HUDEP-2 (cell line): ENCODE results near the gene PRICKLE2.

ENCODE experiments used
- DNase-seq, 76 experiments: peaks; one replicate each; lab custom pipeline; 2025; ENCODE audit not compliant: unreplicated experiment in 76 of 76; lab: John Stamatoyannopoulos, UW

The PRICKLE2 gene, protein sequence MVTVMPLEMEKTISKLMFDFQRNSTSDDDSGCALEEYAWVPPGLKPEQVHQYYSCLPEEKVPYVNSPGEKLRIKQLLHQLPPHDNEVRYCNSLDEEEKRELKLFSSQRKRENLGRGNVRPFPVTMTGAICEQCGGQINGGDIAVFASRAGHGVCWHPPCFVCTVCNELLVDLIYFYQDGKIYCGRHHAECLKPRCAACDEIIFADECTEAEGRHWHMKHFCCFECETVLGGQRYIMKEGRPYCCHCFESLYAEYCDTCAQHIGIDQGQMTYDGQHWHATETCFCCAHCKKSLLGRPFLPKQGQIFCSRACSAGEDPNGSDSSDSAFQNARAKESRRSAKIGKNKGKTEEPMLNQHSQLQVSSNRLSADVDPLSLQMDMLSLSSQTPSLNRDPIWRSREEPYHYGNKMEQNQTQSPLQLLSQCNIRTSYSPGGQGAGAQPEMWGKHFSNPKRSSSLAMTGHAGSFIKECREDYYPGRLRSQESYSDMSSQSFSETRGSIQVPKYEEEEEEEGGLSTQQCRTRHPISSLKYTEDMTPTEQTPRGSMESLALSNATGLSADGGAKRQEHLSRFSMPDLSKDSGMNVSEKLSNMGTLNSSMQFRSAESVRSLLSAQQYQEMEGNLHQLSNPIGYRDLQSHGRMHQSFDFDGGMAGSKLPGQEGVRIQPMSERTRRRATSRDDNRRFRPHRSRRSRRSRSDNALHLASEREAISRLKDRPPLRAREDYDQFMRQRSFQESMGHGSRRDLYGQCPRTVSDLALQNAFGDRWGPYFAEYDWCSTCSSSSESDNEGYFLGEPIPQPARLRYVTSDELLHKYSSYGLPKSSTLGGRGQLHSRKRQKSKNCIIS

GRCh38 chr3:64224826-64225610 lies at the start of gene PRICKLE2:
Gene PRICKLE2, minus strand, starts transcription at chr3:64225466. Its CDS starts 26,539 bp downstream, at chr3:64198927.
- no peak for DNase-seq

DNA sequence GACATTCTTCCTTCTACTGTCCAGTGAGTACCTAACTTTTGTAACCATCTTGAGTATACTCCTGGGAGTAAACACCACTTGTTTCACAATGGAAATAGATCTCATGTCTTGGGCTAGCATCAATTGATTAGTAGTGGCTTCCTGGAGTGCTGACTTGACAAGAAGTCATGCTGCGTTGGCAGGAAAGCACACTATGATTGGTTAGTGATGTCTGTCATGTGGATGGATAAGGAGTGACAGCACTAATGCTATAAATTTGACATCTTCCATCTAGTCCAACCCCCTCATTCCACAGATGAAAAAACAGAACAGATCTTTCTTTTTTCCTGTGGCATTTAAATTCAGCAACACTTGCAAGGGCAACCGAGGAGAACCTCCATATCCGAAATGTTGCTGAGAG lies 47.6 kb upstream of the PRICKLE2 start:
- DNase-seq, result no peak

DNA sequence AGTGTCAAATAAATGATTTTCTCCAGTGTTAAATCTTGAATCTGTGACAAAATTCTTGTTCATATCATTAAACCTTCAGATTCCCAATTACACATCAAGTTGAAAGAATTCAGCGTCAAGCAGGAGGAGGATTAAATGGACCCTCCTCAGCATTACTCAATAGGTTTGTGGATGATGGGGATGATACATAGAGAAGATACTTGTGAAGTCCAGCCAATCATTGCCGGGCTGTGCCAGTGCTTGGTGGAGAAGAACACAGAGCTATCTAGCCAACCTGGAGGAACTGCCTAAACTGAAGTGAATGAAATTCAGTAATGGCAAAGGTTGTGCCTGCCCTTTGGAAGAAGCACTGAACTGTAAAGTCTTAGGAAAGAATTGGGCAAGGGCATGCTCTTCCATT lies 47.0 kb upstream of the PRICKLE2 start:
- DNase-seq, result no peak

DNA sequence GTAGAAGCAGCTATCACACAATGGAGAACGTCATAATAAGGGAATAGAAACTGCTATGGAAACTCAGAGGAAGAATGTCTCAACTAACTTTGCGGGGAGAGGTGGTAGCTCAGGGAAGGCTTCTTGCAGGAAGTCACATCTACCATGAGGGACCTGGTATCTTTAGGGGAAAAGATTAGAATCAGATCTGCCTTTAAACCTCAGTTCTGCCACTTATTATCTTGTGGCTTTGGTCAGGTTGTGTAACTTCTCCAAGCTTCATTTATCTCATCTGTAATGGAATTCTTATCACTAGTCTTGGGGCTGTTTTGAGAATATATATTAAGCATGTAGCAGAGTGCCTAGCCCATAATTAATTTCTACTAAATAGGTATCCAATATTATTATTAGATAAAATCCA lies 46.4 kb upstream of the PRICKLE2 start:
- no peak for DNase-seq

GRCh38 chr3:64270866-64271260 lies 45.6 kb upstream of the PRICKLE2 start:
- no peak for DNase-seq

GRCh38 chr3:64270142-64270865 lies 45.0 kb upstream of the PRICKLE2 start:
- DNase-seq, result no peak

DNA sequence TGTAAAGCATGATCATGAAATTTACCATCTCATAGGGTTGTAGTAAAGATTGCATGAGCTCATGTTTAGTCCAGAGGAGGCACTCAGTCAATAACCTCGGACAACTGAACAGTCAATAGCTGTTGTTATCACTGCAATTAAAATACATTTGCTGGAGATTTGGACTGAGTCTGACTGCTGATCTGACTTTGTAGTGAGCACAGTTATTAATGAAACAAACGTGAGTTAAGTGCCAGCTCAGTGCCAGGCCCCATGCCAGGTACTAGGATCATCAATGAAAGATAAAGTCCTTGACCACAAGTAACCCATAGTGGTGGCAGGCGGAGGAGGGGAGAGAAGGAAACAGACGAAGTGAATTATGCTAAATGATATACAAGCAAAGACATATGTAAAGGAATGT lies 43.7 kb upstream of the PRICKLE2 start:
- no peak for DNase-seq

- DNase-seq, result no peak
Measured at GRCh38 chr3:64267721-64268604, 42.7 kb upstream of the PRICKLE2 start.

GRCh38 chr3:64266983-64267382 lies 41.7 kb upstream of the PRICKLE2 start:
- no peak for DNase-seq

- no peak for DNase-seq
Measured at GRCh38 chr3:64266065-64266931, 41.0 kb upstream of the PRICKLE2 start.

- no peak for DNase-seq
Measured at GRCh38 chr3:64265646-64266045, 40.4 kb upstream of the PRICKLE2 start.

GRCh38 chr3:64264501-64265109 lies 39.3 kb upstream of the PRICKLE2 start:
- no peak for DNase-seq

DNA sequence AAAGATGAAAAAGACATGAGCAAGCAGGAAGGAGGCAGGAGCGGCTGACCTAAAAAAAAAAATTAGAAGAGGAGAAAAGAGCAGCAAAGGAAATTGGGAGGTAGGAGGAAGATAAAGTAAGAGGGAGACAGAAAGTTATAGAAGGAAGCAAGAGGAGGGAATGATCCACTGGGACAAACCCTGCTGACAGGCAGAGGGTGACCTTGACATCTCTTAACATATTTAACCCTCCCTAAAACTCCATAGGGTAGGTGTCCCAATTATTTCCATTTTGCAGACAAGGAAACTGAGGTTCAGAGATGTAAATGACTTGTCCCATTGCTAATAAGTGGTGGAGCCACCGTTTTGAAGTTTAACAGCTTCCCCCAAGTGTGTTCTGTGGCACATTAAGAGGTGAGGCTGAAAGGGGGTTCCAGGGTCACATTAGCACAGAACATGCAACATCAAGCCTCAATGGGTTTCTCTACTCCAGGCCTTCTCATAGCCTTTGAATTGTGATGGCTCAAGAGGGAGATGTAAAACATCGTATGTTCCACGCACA lies 37.4 kb upstream of the PRICKLE2 start:
- no peak for DNase-seq

DNA sequence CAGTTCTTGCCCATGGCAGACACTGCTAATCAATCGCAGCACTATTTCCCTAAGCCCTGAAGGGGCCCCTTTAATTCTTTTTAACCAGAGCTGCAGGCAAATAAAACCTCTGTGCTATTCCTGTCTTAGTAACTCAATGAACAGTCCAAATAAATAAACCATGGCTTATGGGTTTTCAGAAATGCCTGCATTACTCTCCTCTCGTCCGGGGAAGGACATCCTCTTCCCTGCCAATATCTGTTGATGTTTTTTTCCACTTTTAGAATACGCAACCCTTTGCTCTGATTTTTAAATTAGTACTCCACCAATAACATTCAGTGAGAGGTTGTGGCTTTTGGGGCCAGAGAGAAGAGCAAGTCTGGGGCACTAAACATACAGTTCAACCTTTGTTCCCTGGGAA lies 35.2 kb upstream of the PRICKLE2 start:
- peak in 1 of 76 experiments; percentile 0 for DNase-seq

- DNase-seq, result no peak
Measured at GRCh38 chr3:64259636-64260035, 34.4 kb upstream of the PRICKLE2 start.

DNA sequence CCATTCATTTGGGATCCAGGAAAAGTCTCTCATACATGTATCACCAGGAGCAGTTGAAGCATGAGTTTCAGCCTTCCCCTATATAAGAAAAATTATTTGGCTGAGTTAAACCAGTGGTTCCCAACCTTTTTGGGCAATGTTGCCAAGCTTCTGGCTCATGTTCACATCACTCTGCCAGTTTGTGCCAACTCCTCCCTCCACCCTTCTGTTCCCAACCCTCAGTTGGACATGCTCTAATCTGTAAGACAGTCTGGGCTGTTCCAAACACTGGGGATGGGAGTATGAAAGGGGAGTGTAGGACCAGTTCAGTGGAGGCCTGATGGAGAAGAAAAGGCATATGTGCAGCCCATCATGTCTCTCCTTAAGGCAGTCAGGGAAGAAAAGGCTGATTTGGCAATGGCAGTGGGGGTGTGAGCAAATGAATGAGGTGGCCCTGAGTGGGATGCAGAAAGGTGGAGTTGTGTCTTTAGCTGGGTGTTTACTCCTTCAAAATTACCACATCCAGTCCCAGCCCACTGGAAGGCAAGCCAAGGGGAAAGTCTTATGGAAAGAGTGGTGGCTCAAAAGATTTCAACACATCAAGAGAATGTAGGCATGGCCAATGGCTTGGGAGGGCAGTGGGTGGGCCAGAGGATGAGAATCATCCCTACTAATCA lies 32.0 kb upstream of the PRICKLE2 start:
- DNase-seq, result no peak

DNA sequence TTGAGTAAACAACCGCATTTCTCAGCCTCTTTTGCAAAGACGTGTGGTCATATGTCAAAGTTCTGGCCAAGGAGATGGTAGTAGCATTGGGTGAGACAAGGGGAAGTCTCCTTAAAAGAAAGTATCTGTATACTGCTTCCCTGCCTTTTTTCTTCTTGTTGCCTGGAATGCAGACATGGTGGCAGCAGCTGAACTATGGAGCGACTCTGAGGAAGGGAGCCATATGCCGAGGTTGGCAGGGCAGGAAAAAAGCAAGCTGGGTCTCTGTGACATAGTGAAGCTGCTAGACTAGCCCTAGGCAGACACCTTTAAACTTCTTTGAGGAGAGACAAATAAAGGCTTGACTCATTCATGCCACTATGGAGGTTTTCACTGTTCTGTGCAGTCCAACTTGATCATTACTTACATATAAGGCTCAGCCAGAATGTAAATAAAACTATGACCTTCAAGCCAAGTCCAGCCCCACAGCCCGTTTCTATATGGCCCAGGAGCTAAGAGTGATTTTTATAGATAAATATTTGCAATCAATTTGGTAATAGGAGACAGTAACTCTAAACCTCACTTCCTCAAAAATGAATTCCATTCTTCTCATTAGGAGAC lies 30.6 kb upstream of the PRICKLE2 start:
- no peak for DNase-seq
